ENCODE measurements around the gene KCNH2.

The KCNH2 gene

DNA sequence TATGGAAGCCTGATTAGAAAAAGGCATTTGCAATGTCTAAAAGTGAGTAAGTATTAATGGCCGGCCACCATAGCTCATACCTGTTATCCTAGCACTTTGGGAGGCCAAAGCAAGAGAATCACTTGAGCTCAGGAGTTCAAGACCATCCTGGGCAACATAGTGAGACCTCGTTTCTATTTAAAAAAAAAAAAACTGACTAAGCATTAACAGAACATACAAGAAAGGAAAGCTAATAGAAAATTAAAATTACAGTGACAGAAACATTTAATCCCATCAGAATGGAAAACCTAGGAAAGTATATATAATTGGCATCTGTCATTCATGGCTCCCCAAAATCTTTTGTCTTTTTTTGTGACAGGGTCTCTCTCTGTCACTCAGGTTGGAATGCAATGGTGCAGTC is 69.9 kb downstream of the KCNH2 start:
- POLR2A ChIA-PET: no interaction called here
- no peak for TF ChIP-seq CTCF (IDR thresholded peaks at IDR 0.05; ENCODE audit: control extremely low read depth, extremely low read depth, low read depth, missing control alignments)

GRCh38 chr7:150904011-150904909 is 73.9 kb downstream of the KCNH2 start:
- DNase-seq (ENCODE audit: extremely low spot score): peak; percentile 5
- TF ChIP-seq CTCF (IDR thresholded peaks at IDR 0.05; ENCODE audit: control extremely low read depth, extremely low read depth, low read depth, missing control alignments): no peak
- POLR2A ChIA-PET: no interaction called here
- CTCF ChIA-PET: interaction anchor here (1.3 kb wide), 1 partner anchor 126 kb away, joined by 3 read pairs; no protein-coding TSS in a partner anchor

More for the DNA sequence above, 69.9 kb downstream of the KCNH2 start:
- CTCF ChIA-PET: interaction anchor here (1.0 to 4.1 kb wide), 4 partner anchors 10 to 32 kb away, joined by 3 to 25 read pairs (median 3); no protein-coding TSS in a partner anchor
- no peak for DNase-seq (ENCODE audit: extremely low spot score)

DNA sequence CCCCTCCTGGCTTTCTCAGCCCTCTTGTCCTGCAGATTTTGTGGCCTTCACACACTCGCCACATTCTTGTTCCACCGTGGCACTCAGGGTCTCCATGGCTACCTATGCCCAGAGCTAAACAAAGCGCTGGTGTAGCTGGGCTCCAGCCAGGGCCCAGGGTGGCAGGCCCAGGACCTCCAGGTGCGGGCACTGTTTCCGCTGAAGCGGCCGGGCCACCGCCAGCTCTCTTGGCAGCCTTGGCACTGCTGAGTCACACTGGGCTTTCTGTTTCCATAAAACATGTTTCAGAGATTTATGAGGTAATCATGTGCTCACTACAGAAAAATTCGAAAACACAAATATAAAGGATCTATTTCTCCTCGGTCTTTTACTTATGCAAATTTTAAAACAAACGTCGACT is 74.5 kb downstream of the KCNH2 start:
- no peak for TF ChIP-seq CTCF (IDR thresholded peaks at IDR 0.05; ENCODE audit: control extremely low read depth, extremely low read depth, low read depth, missing control alignments)
- CTCF ChIA-PET: interaction anchor here (1.3 kb wide), 1 partner anchor 125 kb away, joined by 3 read pairs; no protein-coding TSS in a partner anchor
- DNase-seq (ENCODE audit: extremely low spot score): peak; percentile 6
- POLR2A ChIA-PET: no interaction called here

DNA sequence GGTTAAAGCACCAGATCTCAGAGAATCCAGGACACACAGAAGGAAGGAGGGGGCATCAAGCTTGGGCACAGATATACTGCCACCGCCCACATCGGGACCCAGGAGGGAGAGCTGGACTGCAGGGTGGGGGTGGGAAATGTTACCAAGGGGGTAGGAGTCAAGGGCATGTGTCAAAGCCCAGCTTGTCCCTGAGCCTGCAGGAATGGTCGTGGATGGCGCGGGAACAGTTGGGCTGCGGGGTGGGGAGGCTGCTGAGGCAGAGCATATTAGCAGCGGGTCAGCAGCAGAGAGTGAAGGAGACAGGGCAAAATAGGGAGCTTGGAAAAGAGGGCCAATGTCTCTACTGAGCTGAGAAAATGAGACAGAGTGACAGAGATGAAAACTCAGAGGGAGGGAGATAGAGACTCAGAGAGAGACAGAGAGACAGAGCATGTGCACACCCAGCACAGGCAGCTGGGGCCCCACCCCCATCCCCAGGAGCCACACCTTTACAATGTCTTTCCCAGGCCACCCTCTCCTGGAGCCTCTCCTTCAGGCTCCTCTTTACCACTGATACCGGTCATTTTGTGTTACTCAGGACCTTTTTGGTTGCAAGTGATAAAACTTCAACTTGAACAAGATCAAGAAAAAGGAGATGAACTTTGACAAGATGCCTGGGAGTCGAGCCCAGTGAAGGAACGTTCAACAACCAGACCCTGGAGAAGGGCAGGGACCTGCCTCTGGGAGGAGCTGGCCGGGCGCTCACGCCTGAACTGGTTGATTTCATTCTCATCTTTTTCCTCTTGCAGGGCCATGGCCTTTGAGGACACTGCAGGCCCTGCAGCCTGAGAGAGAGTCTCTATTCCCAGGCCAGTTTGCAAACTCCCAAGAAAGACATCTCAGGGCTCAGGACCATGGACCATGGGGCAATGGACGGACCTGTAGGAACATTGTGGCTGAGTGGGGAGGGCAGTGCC is 75.8 kb downstream of the KCNH2 start:
- ChIA-PET CTCF (interaction anchor here (1.2 to 1.7 kb wide), 4 partner anchors 11 to 116 kb away, joined by 3 to 5 read pairs (median 4); no protein-coding TSS in a partner anchor), POLR2A (no interaction called here)
- no peak for TF ChIP-seq CTCF (IDR thresholded peaks at IDR 0.05; ENCODE audit: control extremely low read depth, extremely low read depth, low read depth, missing control alignments)
- DNase-seq (ENCODE audit: extremely low spot score): peak; percentile 6

DNA sequence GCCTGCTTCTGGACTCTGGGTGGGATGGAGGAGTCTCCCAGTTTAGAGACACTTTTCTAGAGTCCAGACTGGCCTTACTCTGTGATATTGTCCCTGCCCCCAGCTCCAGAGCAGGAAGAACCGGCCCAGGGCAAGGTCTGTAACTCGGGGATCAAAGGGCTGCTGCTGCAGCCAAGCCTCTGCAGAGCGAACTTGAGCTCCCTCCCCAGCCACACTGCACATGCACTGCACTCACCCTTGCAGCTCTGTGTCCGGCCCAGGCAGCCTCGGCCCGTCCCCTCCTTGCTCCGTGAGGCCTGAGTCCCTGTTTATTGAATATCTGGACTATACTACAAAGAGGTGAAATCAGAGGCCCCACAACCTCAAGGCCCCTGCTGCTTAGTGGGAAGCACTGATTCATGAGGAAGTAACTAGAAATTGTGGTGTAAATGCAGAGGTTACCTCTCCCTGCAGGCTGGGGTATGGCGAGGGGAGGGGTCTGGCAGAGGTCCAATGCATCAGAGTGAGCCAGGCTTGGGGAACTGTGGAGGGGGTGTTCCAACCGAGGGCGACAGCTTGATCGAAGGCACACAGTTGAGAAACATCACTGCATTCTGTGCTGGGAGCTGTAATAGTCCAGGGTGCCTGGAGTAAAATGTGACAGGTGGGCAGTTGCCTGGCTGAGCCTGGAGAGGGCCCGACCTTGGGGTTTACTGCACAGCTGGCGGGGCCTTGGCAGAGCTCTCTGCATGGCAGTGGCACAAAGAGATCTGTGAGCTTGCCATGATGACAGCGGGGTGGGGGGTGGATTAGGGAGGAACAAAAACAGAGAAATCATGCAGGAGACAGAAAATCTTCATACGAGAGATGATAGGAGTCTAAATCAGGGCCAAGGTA is 76.7 kb downstream of the KCNH2 start:
- TF ChIP-seq CTCF (IDR thresholded peaks at IDR 0.05; ENCODE audit: control extremely low read depth, extremely low read depth, low read depth, missing control alignments): no peak
- peak; percentile 19 for DNase-seq (ENCODE audit: extremely low spot score)
- CTCF ChIA-PET: interaction anchor here (1.1 to 1.7 kb wide), 5 partner anchors 10 to 117 kb away, joined by 3 to 5 read pairs (median 3); no protein-coding TSS in a partner anchor
- POLR2A ChIA-PET: no interaction called here

Data from GM10248 (cell line).